HG03520 (cell line): ENCODE data around the gene XRRA1.
"Not testable (repeated sequence)": the region's sequence is repeated elsewhere in the genome, so short reads cannot be mapped to it uniquely, and the experiment has no call there.

ENCODE experiments used
- ATAC-seq: cut with Tn5 transposase; IDR thresholded peaks from one replicate; pipeline ENCODE4 v1.9.1; 2021; ENCODE audit warnings: mild to moderate bottlenecking, moderate library complexity; ENCODE audit not compliant: unreplicated experiment

Gene XRRA1, protein sequence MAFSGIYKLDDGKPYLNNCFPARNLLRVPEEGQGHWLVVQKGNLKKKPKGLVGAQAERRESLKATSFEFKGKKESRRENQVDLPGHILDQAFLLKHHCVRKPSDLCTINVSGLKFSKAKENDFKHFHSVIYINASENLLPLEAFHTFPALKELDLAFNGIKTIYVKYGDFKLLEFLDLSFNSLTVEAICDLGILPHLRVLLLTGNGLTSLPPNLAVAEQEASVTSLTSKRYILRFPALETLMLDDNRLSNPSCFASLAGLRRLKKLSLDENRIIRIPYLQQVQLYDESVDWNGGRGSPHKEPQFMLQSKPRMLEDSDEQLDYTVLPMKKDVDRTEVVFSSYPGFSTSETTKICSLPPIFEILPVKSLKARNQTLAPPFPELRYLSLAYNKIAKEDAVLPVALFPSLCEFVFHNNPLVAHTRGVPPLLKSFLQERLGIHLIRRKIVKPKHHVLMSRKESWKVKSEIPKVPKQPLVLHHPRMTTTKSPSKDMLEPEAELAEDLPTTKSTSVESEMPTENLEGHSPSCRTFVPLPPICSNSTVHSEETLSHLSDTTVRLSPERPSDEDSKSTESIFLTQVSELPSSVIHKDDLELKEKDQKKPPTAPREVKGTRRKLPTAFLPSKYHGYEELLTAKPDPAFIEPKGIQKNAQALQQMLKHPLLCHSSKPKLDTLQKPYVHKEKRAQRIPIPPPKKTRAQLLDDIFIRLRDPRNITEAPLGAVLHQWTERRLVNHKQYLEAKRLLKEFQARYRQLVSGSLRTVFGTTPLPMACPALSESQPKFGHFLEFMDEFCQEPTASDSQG

GRCh38 chr11:74948898-74949752 is at the start of gene XRRA1, which contains the start of gene SPCS2:
Gene XRRA1 (minus strand): TSS chr11:74949091. CDS start chr11:74940878, 8,213 bp downstream.
Gene SPCS2 (plus strand): TSS chr11:74949266. CDS start chr11:74949286, 20 bp downstream.
- peak; percentile 79 for ATAC-seq

GRCh38 chr11:74992852-74993251 is 44.0 kb upstream of the XRRA1 start:
- ATAC-seq, result no peak

- no peak for ATAC-seq
Observed at GRCh38 chr11:74990941-74991340, 42.0 kb upstream of the XRRA1 start.

- not testable (repeated sequence) for ATAC-seq
Observed at GRCh38 chr11:74990150-74990549, 41.3 kb upstream of the XRRA1 start.

- ATAC-seq, result no peak
Observed at GRCh38 chr11:74989260-74989638, 40.4 kb upstream of the XRRA1 start.

GRCh38 chr11:74988541-74989259 is 39.8 kb upstream of the XRRA1 start, which contains the start of gene NEU3:
Gene NEU3 (plus strand): TSS chr11:74988933. CDS start chr11:74989061, 128 bp downstream.
- peak; percentile 74 for ATAC-seq

DNA sequence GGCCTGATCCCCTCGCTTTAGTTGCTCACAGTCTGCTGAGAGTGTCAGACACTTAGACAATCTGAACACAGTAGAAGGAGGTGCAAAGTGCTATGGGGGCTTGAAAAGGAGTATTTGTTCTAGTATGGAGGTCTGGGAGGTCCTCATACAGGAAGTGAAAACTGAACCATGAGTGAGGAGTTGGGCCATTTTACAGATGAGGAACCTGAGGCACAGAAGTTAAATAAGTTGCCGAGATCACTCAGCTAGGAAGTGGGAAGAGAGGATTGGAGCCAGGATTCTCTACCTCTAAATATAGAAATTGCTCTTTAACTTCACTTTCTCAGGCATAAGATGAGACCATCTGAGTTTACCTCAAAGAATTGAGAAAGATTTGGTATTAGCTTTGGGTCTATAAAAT is 35.8 kb upstream of the XRRA1 start:
- ATAC-seq, result no peak

DNA sequence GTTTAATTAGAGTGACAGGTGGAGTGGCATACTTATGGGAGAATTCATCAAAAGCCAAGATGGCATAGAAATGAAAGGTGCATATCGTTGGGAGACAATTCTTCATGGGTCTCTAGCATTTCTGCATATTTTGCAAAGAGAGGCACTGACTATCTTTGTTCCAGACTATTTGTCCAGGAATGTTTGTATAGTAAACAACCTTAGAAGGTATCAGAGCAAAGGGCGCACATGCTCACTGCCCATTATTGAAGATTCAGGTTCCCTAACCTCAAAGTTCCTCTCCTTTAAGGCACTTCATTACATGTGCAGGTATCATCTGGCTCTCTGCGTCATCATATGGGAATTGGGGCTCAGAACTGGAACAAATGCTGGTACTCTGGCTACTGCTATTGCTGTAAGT is 35.2 kb upstream of the XRRA1 start:
- ATAC-seq, result no peak

DNA sequence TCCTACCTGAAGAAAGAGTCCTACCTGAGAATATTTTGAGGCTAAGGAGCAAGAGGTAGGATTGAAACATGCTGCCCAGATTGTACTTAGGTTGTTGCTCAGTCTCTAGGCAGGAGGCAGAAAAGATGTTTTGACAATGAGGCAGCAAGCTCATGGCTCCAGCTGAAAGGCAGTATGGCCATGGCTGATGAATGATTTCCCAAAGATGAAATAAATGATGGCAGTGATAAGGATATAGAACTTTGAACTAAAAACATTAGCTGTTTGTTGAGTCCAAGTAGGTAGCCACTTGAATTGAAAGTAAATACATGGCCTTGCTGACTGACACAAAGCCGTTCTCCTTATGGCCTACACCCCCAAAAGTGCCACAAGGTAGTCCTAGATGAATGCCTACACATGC is 33.0 kb upstream of the XRRA1 start:
- ATAC-seq, result no peak

GRCh38 chr11:74980634-74981033 is 31.7 kb upstream of the XRRA1 start:
- no peak for ATAC-seq

DNA sequence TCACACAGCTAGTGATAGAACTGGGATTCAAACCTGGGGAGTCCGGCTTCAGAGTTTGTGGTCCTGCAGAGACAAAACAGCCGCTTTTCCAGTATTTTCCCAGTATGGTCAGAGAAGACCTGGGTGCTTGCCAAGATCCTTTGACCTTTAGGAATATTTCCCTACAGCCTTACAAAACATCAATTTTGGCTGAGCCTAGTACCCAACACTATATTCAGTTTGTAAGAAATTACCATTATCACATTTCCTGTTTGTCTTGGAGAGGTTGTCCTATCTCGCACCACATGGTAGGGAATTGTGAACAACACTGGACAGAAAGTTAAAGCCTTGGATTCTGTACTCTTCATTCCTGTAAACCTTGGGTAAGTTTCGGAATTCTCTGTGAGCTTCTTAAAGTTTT is 29.1 kb upstream of the XRRA1 start:
- ATAC-seq, result no peak

GRCh38 chr11:74971424-74971823 is 22.5 kb upstream of the XRRA1 start:
- no peak for ATAC-seq

DNA sequence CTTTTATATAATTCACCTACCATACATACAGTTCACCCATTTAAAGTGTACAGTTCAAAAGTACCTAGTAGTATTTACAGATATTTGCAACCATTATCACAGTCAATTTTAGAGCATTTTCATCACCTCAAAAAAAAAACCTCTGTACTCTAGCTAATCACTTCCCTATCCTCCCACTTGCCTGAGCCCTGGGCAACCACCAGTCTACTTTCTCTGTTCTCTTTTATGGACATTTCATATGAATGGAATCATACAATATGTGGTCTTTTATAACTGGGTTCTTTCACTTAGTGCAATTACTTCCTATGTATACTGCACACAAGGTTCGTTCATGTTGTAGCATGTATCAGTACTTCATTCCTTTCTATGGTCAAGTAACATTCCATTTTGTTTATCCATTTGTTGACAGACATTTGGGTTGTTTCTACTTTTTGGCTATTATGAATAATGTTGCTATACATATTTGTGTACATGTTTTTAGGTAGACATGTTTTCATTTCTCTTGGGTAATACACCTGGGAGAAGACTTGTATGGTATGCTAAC is 22.0 kb upstream of the XRRA1 start:
- ATAC-seq, result no peak

DNA sequence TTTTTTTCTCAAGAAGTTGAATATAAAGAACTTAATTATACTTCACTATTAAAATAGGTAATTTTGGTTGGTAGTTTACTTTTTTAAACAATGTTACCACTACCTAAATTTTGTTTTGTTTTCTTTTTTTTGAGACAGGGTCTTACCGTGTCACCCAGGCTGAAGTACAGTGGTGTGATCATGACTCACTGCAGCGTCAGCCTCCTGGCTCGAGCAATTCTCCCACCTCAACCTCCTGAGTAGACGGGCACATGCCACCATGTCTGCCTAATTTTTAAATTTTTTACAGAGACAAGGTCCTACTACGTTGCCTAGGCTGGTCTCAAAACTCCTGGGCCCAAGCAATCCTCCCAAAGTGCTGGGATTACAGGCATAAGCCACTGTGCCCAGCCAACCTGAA is 17.8 kb upstream of the XRRA1 start:
- ATAC-seq, result no peak

DNA sequence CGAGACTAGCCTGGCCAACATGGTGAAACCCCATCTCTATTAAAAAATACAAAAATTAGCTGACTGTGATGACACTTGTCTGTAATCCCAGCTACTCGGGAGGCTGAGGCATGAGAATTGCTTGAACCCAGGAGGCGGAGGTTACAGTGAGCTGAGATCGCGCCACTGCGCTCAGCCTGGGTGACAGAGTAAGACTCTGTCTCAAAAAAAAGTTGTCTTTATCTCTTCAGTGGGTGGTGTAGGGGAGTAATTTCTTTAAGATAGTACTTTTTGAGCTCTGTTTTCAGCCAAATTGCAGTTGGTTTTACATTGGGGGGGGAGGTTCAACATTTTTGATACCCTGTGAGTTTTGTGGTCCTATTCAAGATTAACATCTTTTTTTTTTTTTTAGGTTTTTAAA is 11.2 kb upstream of the XRRA1 start:
- not testable (repeated sequence) for ATAC-seq

- ATAC-seq, result no peak
Observed at GRCh38 chr11:74957937-74958629, 9.2 kb upstream of the XRRA1 start.

DNA sequence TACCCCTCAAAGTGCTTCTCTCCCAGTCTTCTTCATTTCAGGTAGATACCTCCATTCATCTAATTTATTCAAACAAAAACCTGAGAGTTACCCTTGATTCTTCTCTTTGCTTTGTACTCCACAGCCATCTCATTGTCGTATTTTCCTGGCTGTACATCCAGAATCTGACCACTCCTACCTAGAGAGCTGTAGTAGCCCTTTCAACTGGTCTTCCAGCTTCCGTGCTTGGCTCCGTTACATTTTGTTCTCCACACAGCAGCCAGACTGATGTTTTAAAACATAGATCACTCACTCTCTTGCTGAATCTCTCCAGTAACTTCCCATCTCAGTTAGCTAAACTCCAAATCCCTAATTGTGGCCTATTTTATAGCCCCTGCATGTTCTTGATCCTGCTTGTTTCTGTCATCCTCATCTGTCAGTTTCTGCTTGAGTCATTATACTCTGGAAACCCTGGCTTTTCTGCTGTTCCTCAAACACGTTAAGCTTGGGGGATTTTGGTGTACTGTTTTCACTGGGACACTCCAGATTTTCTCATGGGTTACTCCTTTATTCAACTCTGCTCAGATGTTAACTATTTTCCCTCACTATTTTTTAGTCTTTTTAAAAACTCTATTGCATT is 7.6 kb upstream of the XRRA1 start:
- no peak for ATAC-seq

DNA sequence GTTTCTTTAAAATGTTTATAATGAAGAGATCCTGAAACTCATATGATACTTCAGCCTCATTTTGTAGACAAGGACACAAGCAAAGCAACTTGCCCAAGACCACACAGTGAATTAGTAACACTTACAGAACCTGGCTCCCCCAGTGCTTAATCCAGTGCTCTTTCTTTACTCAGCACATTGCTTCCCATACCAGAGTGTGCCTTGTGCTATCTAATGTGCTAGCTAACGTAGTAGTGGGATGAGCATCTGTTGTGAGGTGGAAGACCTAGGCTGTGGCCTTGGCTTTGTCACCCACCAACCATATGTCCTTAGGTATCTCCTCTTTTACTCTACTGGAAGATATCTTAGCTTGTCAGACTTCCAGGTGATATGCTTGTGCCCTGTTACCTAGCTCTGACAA is 5.3 kb upstream of the XRRA1 start:
- no peak for ATAC-seq

DNA sequence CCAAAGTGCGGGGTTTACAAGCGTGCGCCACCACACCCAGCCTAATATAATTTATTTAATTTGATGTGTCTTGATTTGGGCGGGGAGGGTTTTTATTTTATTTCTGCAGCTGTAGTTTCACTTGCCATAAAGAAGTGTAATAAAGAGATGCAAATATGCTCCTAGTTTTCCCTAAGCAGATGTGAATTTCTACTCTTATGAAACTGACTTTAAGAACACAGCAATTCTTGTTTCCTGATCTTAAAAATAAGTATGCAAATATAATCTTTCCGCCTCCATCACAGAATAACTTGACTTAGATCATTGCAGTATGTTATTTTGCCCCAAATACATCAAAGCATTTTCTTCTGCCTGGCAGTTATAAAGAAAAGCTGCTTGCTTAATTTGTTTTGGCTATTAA is 4.6 kb upstream of the XRRA1 start:
- no peak for ATAC-seq
